Measurements from ENCODE around the gene HDDC3. TPM values are rescaled to one million over a fixed set of nuclear protein-coding genes. Genes with fewer than 3 reads are reported as not detected.

The HDDC3 gene
- total RNA-seq, 3 donors from 2014 or later (not counting 1 experiment from before 2014, with no cell fraction given), result 11.2 to 14.5 (median 12.1) TPM

DNA sequence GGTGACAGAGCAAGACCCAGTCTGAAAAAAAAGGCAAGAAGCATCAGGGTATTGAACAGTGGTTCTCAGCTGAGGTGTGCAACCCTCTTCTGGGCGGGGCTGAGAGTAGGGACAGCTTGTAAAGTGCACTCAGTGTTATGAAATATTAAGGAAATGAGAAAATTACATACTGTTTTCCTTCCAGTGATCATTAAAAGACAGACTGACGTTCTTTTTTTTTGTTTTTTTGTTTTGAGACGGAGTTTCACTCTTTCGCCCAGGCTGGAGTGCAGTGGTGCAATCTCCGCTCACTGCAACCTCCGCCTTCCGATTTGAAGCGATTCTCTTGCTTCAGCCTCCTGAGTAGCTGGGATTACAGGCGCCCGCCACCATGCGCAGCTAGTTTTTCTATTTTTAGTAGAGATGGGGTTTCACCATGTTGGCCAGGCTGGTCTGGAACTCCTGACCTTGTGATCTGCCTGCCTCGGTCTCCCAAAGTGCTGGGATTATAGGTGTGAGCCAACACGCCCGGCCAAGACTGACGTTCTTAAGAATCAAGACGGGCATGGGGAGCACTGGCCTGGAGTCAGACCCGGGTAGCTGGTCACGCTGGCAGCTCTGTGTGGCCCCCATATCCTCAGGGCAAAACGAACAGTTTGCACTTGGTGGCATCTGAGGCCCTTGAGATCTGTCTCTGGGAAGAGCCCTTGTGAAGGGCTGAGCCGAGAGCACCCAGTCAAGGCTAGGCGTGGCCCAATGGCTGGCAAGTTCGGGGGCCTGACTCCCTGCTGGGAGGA is 17.9 kb downstream of the HDDC3 start:
- Histone ChIP-seq H3K36me3 (ENCODE audit: control insufficient read depth, insufficient read depth, low read length) (peaks cover 93% of the 10 kb centered on the region), H3K27me3 (ENCODE audit: control insufficient read depth, insufficient read depth, low read length) (no peaks in the 10 kb centered on the region), H3K27ac (ENCODE audit: low read length) (no peak overlapping the region), H3K9me3 (ENCODE audit: control insufficient read depth, insufficient read depth, low read length) (no peaks in the 10 kb centered on the region), H3K4me1 (ENCODE audit: control insufficient read depth, insufficient read depth, low read length) (peaks cover 14% of the 10 kb centered on the region), H3K4me3 (ENCODE audit: low read length) (no peak overlapping the region)
- Mint-ChIP-seq H3K4me1 (peaks cover 0 to 5% of the 10 kb centered on the region in 2 donors), H3K27me3 (ENCODE audit: low read depth in 2 of 2) (no peaks in the 10 kb centered on the region), H3K27ac (peak overlapping the region in 1 of 2 donors; percentile 38), H3K36me3 (no peaks in the 10 kb centered on the region), H3K9me3 (no peaks in the 10 kb centered on the region), H3K4me3 (no peak overlapping the region)
- no peak for DNase-seq
- TF ChIP-seq, protein P1, sequence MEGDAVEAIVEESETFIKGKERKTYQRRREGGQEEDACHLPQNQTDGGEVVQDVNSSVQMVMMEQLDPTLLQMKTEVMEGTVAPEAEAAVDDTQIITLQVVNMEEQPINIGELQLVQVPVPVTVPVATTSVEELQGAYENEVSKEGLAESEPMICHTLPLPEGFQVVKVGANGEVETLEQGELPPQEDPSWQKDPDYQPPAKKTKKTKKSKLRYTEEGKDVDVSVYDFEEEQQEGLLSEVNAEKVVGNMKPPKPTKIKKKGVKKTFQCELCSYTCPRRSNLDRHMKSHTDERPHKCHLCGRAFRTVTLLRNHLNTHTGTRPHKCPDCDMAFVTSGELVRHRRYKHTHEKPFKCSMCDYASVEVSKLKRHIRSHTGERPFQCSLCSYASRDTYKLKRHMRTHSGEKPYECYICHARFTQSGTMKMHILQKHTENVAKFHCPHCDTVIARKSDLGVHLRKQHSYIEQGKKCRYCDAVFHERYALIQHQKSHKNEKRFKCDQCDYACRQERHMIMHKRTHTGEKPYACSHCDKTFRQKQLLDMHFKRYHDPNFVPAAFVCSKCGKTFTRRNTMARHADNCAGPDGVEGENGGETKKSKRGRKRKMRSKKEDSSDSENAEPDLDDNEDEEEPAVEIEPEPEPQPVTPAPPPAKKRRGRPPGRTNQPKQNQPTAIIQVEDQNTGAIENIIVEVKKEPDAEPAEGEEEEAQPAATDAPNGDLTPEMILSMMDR (IDR thresholded peaks at IDR 0.05), result no peak
- 92% methylated on average over 22 of the region's 22 CpGs for WGBS (ENCODE audit: insufficient coverage)
- intact Hi-C loops (cut with micrococcal nuclease), result no loop called here
- ATAC-seq, result no peak

DNA sequence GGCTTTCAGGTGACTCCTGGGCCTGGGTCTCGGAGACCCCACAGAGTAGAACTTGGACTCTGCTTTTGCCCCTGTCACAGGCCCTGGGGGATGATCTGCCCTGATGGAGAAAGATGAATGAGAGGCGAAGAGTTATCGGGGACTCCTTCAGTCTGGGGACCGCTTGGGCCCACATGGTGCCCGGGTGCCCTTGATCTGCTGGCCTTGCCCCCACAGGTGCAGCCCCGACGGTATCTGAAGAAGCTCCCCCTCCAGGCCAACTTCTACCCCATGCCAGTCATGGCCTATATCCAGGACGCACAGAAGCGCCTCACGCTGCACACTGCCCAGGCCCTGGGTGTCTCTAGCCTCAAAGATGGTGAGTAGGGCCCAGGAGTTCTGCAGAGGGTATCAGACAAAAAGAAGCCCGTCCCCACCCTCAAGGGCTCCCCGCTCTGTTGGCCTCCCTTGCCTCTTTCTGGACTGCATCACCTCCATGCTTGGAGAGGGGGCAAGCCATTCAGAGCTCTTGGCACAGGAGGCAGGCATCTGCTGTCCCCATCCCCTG is 18.9 kb downstream of the HDDC3 start:
- Mint-ChIP-seq H3K9me3 (no peaks in the 10 kb centered on the region), H3K4me1 (peaks cover 0 to 5% of the 10 kb centered on the region in 2 donors), H3K27me3 (ENCODE audit: low read depth in 2 of 2) (no peaks in the 10 kb centered on the region), H3K27ac (no peak overlapping the region), H3K36me3 (no peaks in the 10 kb centered on the region), H3K4me3 (no peak overlapping the region)
- DNase-seq (no peak), ATAC-seq (no peak)
- Histone ChIP-seq H3K9me3 (ENCODE audit: control insufficient read depth, insufficient read depth, low read length) (no peaks in the 10 kb centered on the region), H3K27me3 (ENCODE audit: control insufficient read depth, insufficient read depth, low read length) (no peaks in the 10 kb centered on the region), H3K4me1 (ENCODE audit: control insufficient read depth, insufficient read depth, low read length) (peaks cover 14% of the 10 kb centered on the region), H3K27ac (ENCODE audit: low read length) (no peak overlapping the region), H3K36me3 (ENCODE audit: control insufficient read depth, insufficient read depth, low read length) (peaks cover 93% of the 10 kb centered on the region), H3K4me3 (ENCODE audit: low read length) (no peak overlapping the region)
- intact Hi-C loops (cut with micrococcal nuclease), result no loop called here
- TF ChIP-seq, protein P1 (IDR thresholded peaks at IDR 0.05), result no peak
- WGBS (ENCODE audit: insufficient coverage), result 96% methylated on average over 12 of the region's 12 CpGs

DNA sequence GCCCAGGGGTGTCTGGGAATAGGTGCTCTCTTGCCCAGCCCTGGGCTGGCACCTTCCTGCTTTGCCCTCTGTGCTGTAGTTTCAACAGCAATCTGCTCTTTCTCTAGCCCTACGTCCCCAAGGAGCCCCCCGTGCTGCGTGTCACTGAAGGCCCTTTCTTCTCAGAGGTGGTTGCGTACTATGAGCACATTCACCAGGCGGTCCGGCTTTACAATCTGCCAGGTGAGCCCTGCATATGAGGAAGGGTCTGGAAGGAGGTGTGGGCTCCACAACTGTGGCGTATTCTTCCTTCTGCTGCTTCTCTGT is 19.6 kb downstream of the HDDC3 start:
- H3K27me3 Mint-ChIP-seq (ENCODE audit: low read depth in 2 of 2), result no peaks in the 10 kb centered on the region

More for the DNA sequence above, 19.6 kb downstream of the HDDC3 start:
- peaks cover 14% of the 10 kb centered on the region for H3K4me1 ChIP-seq (ENCODE audit: control insufficient read depth, insufficient read depth, low read length)
- intact Hi-C loops (cut with micrococcal nuclease), result no loop called here
- peaks cover 0 to 5% of the 10 kb centered on the region in 2 donors for H3K4me1 Mint-ChIP-seq
- TF ChIP-seq, protein P1 (IDR thresholded peaks at IDR 0.05), result no peak
- no peak overlapping the region for H3K4me3 ChIP-seq (ENCODE audit: low read length)
- H3K4me3 Mint-ChIP-seq, result no peak overlapping the region
- no peaks in the 10 kb centered on the region for H3K27me3 ChIP-seq (ENCODE audit: control insufficient read depth, insufficient read depth, low read length)
- no peaks in the 10 kb centered on the region for H3K9me3 ChIP-seq (ENCODE audit: control insufficient read depth, insufficient read depth, low read length)
- peaks cover 92% of the 10 kb centered on the region for H3K36me3 ChIP-seq (ENCODE audit: control insufficient read depth, insufficient read depth, low read length)
- ATAC-seq (no peak), DNase-seq (no peak)
- no peak overlapping the region for H3K27ac Mint-ChIP-seq
- no peaks in the 10 kb centered on the region for H3K9me3 Mint-ChIP-seq
- H3K36me3 Mint-ChIP-seq, result no peaks in the 10 kb centered on the region
- no peak overlapping the region for H3K27ac ChIP-seq (ENCODE audit: low read length)
- WGBS (ENCODE audit: insufficient coverage), result 98% methylated on average over 7 of the region's 7 CpGs

Data from natural killer cell (primary cell).